ENCODE data around the gene ANOS1.

Gene ANOS1

GRCh38 chrX:8724300-8724699, 7.6 kb downstream of the ANOS1 start:
- Histone ChIP-seq H3K4me1 (ENCODE audit: low read length) (no peaks in the 10 kb centered on the region), H3K9me2 (replicated peaks; ENCODE audit: insufficient read depth, low read length) (no peaks in the 10 kb centered on the region), H2AFZ (ENCODE audit: low read length) (no peak overlapping the region), H3K79me2 (ENCODE audit: low read length) (no peaks in the 10 kb centered on the region), H3K27ac (ENCODE audit: low read length) (no peak overlapping the region), H3K9ac (ENCODE audit: low read length) (no peak overlapping the region), H3K9me3 (replicated peaks; ENCODE audit: insufficient read depth, low read length) (no peaks in the 10 kb centered on the region), H4K20me1 (ENCODE audit: insufficient read depth, low read length) (no peaks in the 10 kb centered on the region), H3K4me3 (ENCODE audit: low read length) (no peak overlapping the region), H3K4me2 (ENCODE audit: low read depth, low read length) (no peak overlapping the region), H3K27me3 (replicated peaks; ENCODE audit: insufficient read depth, low read length) (no peaks in the 10 kb centered on the region), H3K36me3 (replicated peaks; ENCODE audit: insufficient read depth, low read length) (no peaks in the 10 kb centered on the region), H3F3A (ENCODE audit: insufficient read depth, low read length) (no peaks in the 10 kb centered on the region)
- no peak for TF ChIP-seq EZH2 (optimal IDR thresholded peaks at IDR 0.05; ENCODE audit: low read depth, low read length)
- TF ChIP-seq EZH2phosphoT487 (IDR thresholded peaks at IDR 0.05; ENCODE audit: low read length), result no peak
- TF ChIP-seq CTCF (IDR thresholded peaks at IDR 0.05; ENCODE audit: low read length), result no peak
- DNase-seq, result no peak

- Histone ChIP-seq H4K20me1 (ENCODE audit: insufficient read depth, low read length) (no peaks in the 10 kb centered on the region), H3K27me3 (replicated peaks; ENCODE audit: insufficient read depth, low read length) (no peaks in the 10 kb centered on the region), H3K36me3 (replicated peaks; ENCODE audit: insufficient read depth, low read length) (no peaks in the 10 kb centered on the region), H3K79me2 (ENCODE audit: low read length) (no peaks in the 10 kb centered on the region), H2AFZ (ENCODE audit: low read length) (no peak overlapping the region), H3K4me2 (ENCODE audit: low read depth, low read length) (no peak overlapping the region), H3K9me3 (replicated peaks; ENCODE audit: insufficient read depth, low read length) (no peaks in the 10 kb centered on the region), H3F3A (ENCODE audit: insufficient read depth, low read length) (no peaks in the 10 kb centered on the region), H3K4me3 (ENCODE audit: low read length) (no peak overlapping the region), H3K9me2 (replicated peaks; ENCODE audit: insufficient read depth, low read length) (no peaks in the 10 kb centered on the region), H3K9ac (ENCODE audit: low read length) (no peak overlapping the region), H3K4me1 (ENCODE audit: low read length) (no peaks in the 10 kb centered on the region), H3K27ac (ENCODE audit: low read length) (no peak overlapping the region)
- DNase-seq, result no peak
- no peak for TF ChIP-seq EZH2phosphoT487 (IDR thresholded peaks at IDR 0.05; ENCODE audit: low read length)
- no peak for TF ChIP-seq EZH2 (optimal IDR thresholded peaks at IDR 0.05; ENCODE audit: low read depth, low read length)
- TF ChIP-seq CTCF (IDR thresholded peaks at IDR 0.05; ENCODE audit: low read length), result no peak
Measured at GRCh38 chrX:8721536-8721935, 10.4 kb downstream of the ANOS1 start.

DNA sequence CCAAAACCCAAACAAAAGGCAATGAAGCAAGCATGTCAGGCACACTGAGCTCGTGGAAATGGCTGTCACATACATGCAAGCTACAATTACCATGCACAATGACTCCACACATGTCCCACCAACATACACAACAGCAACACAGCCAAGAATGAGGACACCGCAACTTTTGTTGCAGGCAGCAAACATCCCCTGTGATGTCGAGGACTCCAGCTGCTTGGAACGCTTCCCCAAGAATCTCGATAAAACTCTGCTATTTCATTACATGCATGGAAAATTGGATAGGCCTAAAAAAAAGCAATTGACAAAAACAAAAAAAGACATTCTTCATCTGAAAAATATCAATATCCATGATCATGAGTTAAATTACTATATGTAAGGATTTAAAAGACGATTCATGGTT, 11.8 kb downstream of the ANOS1 start:
- Histone ChIP-seq H4K20me1 (ENCODE audit: insufficient read depth, low read length) (no peaks in the 10 kb centered on the region), H3K4me3 (ENCODE audit: low read length) (no peak overlapping the region), H3K36me3 (replicated peaks; ENCODE audit: insufficient read depth, low read length) (no peaks in the 10 kb centered on the region), H3K4me2 (ENCODE audit: low read depth, low read length) (no peak overlapping the region), H3K79me2 (ENCODE audit: low read length) (no peaks in the 10 kb centered on the region), H3K27ac (ENCODE audit: low read length) (no peak overlapping the region), H3K4me1 (ENCODE audit: low read length) (no peaks in the 10 kb centered on the region), H3F3A (ENCODE audit: insufficient read depth, low read length) (no peaks in the 10 kb centered on the region), H3K27me3 (replicated peaks; ENCODE audit: insufficient read depth, low read length) (no peaks in the 10 kb centered on the region), H3K9me2 (replicated peaks; ENCODE audit: insufficient read depth, low read length) (no peaks in the 10 kb centered on the region), H3K9me3 (replicated peaks; ENCODE audit: insufficient read depth, low read length) (no peaks in the 10 kb centered on the region), H3K9ac (ENCODE audit: low read length) (no peak overlapping the region), H2AFZ (ENCODE audit: low read length) (no peak overlapping the region)
- no peak for DNase-seq
- TF ChIP-seq CTCF (IDR thresholded peaks at IDR 0.05; ENCODE audit: low read length), result no peak
- TF ChIP-seq EZH2 (optimal IDR thresholded peaks at IDR 0.05; ENCODE audit: low read depth, low read length), result no peak
- TF ChIP-seq EZH2phosphoT487 (IDR thresholded peaks at IDR 0.05; ENCODE audit: low read length), result no peak
